Measurements from ENCODE around the gene HGFAC. TPM values are rescaled to one million over a fixed set of nuclear protein-coding genes. Genes with fewer than 3 reads are reported as not detected.

The HGFAC gene
- total and polyA plus RNA-seq, 2 experiments from 2014 or later: 0.87 to 1.7 TPM

DNA sequence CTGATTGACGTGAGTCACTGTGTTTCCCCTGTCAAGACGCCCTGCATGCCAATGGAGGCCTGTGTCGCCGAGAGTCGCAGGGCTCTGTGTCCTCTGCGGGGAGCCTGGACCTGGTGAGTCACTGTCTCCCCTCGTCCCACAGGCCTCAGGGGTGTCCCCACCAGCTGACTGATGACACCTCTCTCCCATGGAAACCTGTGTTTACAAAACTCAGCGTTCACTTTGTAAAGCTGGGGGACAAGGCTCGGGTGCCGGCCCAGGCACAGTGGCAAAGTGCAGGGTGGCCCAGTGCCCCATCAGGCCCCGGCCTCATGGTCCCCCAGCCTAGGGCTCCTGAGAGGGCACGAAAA lies 21.2 kb upstream of the HGFAC start:
- H3K27me3 ChIP-seq: no peaks in the 10 kb centered on the region
- H3K9me2 ChIP-seq (replicated peaks; ENCODE audit: insufficient read depth): no peaks in the 10 kb centered on the region
- H4K20me1 ChIP-seq (ENCODE audit: insufficient read depth, poor library complexity, severe bottlenecking): no peaks in the 10 kb centered on the region
- H3K79me2 ChIP-seq: no peaks in the 10 kb centered on the region
- no peak for DNase-seq (ENCODE audit: low spot score)
- no peaks in the 10 kb centered on the region for H3K9me3 ChIP-seq (ENCODE audit: low read depth)
- no peak overlapping the region for H3K4me2 ChIP-seq
- H3K4me1 ChIP-seq (ENCODE audit: insufficient read depth): no peaks in the 10 kb centered on the region
- H3K27ac ChIP-seq: no peak overlapping the region
- no peak overlapping the region for H3K4me3 ChIP-seq
- TF ChIP-seq, protein P1, sequence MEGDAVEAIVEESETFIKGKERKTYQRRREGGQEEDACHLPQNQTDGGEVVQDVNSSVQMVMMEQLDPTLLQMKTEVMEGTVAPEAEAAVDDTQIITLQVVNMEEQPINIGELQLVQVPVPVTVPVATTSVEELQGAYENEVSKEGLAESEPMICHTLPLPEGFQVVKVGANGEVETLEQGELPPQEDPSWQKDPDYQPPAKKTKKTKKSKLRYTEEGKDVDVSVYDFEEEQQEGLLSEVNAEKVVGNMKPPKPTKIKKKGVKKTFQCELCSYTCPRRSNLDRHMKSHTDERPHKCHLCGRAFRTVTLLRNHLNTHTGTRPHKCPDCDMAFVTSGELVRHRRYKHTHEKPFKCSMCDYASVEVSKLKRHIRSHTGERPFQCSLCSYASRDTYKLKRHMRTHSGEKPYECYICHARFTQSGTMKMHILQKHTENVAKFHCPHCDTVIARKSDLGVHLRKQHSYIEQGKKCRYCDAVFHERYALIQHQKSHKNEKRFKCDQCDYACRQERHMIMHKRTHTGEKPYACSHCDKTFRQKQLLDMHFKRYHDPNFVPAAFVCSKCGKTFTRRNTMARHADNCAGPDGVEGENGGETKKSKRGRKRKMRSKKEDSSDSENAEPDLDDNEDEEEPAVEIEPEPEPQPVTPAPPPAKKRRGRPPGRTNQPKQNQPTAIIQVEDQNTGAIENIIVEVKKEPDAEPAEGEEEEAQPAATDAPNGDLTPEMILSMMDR (IDR thresholded peaks at IDR 0.05; ENCODE audit: poor library complexity): no peak
- TF ChIP-seq EZH2phosphoT487 (IDR thresholded peaks at IDR 0.05; ENCODE audit: low read depth, severe bottlenecking, unreplicated experiment): no peak
- TF ChIP-seq EZH2 (IDR thresholded peaks at IDR 0.05; ENCODE audit: borderline replicate concordance): no peak
- no peak overlapping the region for H2AFZ ChIP-seq
- no peaks in the 10 kb centered on the region for H3K36me3 ChIP-seq (replicated peaks; ENCODE audit: insufficient read depth, low read depth)
- WGBS (ENCODE audit: low lambda C conversion rate, missing lambda C conversion rate): 91% methylated on average over 12 of the region's 12 CpGs

DNA sequence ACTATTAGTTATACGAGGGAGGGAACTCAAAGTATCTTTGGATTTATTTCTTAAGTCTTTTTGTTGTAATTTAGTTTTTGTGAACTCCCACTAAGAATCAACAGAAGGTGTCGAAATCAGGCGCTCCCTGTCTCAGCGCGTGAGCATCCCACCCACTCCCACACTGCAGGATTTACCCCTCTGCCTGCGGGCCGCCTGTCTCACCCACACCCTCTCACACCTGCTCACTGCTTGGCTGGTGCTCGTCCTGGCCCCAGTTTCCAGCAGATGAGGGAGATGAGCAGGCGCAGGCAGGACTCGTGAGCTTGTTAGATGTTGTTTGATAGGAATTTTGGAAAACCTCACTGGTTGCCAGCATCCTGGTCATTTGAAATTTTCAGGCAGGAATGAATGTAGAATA lies 20.8 kb upstream of the HGFAC start:
- H3K9me2 ChIP-seq (replicated peaks; ENCODE audit: insufficient read depth): no peaks in the 10 kb centered on the region
- H3K4me3 ChIP-seq: no peak overlapping the region
- WGBS (ENCODE audit: low lambda C conversion rate, missing lambda C conversion rate): 93% methylated on average over 10 of the region's 10 CpGs
- H3K79me2 ChIP-seq: no peaks in the 10 kb centered on the region
- no peak overlapping the region for H2AFZ ChIP-seq
- TF ChIP-seq EZH2 (IDR thresholded peaks at IDR 0.05; ENCODE audit: borderline replicate concordance) (no peak), EZH2phosphoT487 (IDR thresholded peaks at IDR 0.05; ENCODE audit: low read depth, severe bottlenecking, unreplicated experiment) (no peak)
- TF ChIP-seq, protein P1 (IDR thresholded peaks at IDR 0.05; ENCODE audit: poor library complexity): no peak
- no peaks in the 10 kb centered on the region for H4K20me1 ChIP-seq (ENCODE audit: insufficient read depth, poor library complexity, severe bottlenecking)
- no peaks in the 10 kb centered on the region for H3K27me3 ChIP-seq
- no peaks in the 10 kb centered on the region for H3K36me3 ChIP-seq (replicated peaks; ENCODE audit: insufficient read depth, low read depth)
- no peak overlapping the region for H3K27ac ChIP-seq
- no peak overlapping the region for H3K4me2 ChIP-seq
- H3K4me1 ChIP-seq (ENCODE audit: insufficient read depth): no peaks in the 10 kb centered on the region
- no peaks in the 10 kb centered on the region for H3K9me3 ChIP-seq (ENCODE audit: low read depth)
- no peak for DNase-seq (ENCODE audit: low spot score)

DNA sequence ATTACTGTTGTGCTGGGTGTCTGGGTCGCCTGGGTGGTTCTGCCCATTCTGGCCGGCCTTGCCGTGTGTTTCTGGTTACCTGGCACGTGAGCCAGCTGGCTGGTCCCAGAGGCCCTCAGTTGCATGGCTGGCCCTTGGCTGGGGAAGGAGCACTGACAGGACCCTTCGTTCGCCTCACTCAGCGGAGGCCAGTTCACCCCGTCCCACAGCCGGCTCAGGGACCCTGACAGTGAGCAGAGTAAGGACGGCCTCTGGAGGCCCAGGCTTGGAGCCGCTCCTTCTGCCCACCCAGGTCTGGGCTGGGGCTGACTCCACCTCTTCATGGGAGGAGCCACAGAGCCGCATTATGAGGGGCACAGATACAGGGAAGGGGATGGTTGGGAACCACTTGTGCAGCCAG lies 20.3 kb upstream of the HGFAC start:
- H2AFZ ChIP-seq: no peak overlapping the region
- H3K4me3 ChIP-seq: no peak overlapping the region
- TF ChIP-seq EZH2 (IDR thresholded peaks at IDR 0.05; ENCODE audit: borderline replicate concordance) (no peak), EZH2phosphoT487 (IDR thresholded peaks at IDR 0.05; ENCODE audit: low read depth, severe bottlenecking, unreplicated experiment) (no peak)
- TF ChIP-seq, protein P1 (IDR thresholded peaks at IDR 0.05; ENCODE audit: poor library complexity): no peak
- H3K4me1 ChIP-seq (ENCODE audit: insufficient read depth): no peaks in the 10 kb centered on the region
- 72% methylated on average over 12 of the region's 12 CpGs for WGBS (ENCODE audit: low lambda C conversion rate, missing lambda C conversion rate)
- no peaks in the 10 kb centered on the region for H3K27me3 ChIP-seq
- H3K4me2 ChIP-seq: no peak overlapping the region
- H3K36me3 ChIP-seq (replicated peaks; ENCODE audit: insufficient read depth, low read depth): no peaks in the 10 kb centered on the region
- no peaks in the 10 kb centered on the region for H3K9me3 ChIP-seq (ENCODE audit: low read depth)
- no peaks in the 10 kb centered on the region for H3K79me2 ChIP-seq
- H3K9me2 ChIP-seq (replicated peaks; ENCODE audit: insufficient read depth): no peaks in the 10 kb centered on the region
- no peak overlapping the region for H3K27ac ChIP-seq
- no peaks in the 10 kb centered on the region for H4K20me1 ChIP-seq (ENCODE audit: insufficient read depth, poor library complexity, severe bottlenecking)
- no peak for DNase-seq (ENCODE audit: low spot score)

DNA sequence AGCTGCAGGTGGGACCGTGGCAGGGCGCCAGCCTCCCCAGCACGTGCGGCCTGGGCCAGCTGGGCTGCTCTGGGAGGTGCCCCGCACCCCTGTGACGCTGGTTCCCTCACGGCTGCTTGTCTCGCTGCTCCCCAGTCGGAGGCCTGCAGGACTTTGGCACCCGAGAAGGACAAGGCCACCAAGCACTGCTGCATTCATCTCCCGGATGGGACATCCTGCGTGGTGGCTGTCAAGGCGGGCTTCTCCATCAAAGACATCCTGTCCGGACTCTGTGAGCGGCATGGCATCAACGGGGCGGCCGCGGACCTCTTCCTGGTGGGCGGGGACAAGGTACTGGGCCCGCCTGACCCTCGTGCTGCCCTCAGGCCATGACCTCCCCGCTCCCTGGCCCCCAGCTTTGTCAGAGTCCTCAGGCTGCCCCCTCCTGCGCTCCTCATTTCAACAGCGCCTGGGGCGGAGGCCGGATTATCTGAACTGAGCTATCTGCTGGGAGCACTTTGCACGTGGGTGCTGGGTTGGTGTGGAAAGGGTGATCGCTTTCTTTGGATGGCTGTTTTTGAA lies 19.4 kb upstream of the HGFAC start:
- H2AFZ ChIP-seq: no peak overlapping the region
- H3K79me2 ChIP-seq: no peaks in the 10 kb centered on the region
- H3K9me3 ChIP-seq (ENCODE audit: low read depth): no peaks in the 10 kb centered on the region
- H3K4me1 ChIP-seq (ENCODE audit: insufficient read depth): no peaks in the 10 kb centered on the region
- no peak overlapping the region for H3K4me2 ChIP-seq
- no peak for DNase-seq (ENCODE audit: low spot score)
- no peaks in the 10 kb centered on the region for H3K27me3 ChIP-seq
- no peaks in the 10 kb centered on the region for H4K20me1 ChIP-seq (ENCODE audit: insufficient read depth, poor library complexity, severe bottlenecking)
- no peaks in the 10 kb centered on the region for H3K36me3 ChIP-seq (replicated peaks; ENCODE audit: insufficient read depth, low read depth)
- no peaks in the 10 kb centered on the region for H3K9me2 ChIP-seq (replicated peaks; ENCODE audit: insufficient read depth)
- H3K4me3 ChIP-seq: no peak overlapping the region
- 94% methylated on average over 26 of the region's 29 CpGs for WGBS (ENCODE audit: low lambda C conversion rate, missing lambda C conversion rate)
- H3K27ac ChIP-seq: no peak overlapping the region
- TF ChIP-seq EZH2 (IDR thresholded peaks at IDR 0.05; ENCODE audit: borderline replicate concordance) (no peak), EZH2phosphoT487 (IDR thresholded peaks at IDR 0.05; ENCODE audit: low read depth, severe bottlenecking, unreplicated experiment) (no peak)
- TF ChIP-seq, protein P1 (IDR thresholded peaks at IDR 0.05; ENCODE audit: poor library complexity): no peak

Measured in hepatocyte (in vitro differentiated cells).